ENCODE results near the gene GRAMD2A.

GRCh38 chr15:72199721-72200212, 2.2 kb upstream of the GRAMD2A start:
- peak; percentile 82 to 89 (median 86) for TF ChIP-seq CTCF (IDR thresholded peaks at IDR 0.05)
- TF ChIP-seq POLR2A (IDR thresholded peaks at IDR 0.05), result no peak

Data from uterus (tissue), 2 donors.